Smooth muscle cell (in vitro differentiated cells): Measurements from ENCODE around the gene ANKRD39. TPM values are rescaled to one million over a fixed set of nuclear protein-coding genes. Genes with fewer than 3 reads are reported as not detected.
A peak's percentile ranks its signal among the peaks of the same experiment; 100 is the strongest.

Source experiments
- DNase-seq: peaks from one replicate; lab custom pipeline; 2025; ENCODE audit not compliant: unreplicated experiment; lab: John Stamatoyannopoulos, UW
- H2AFZ ChIP-seq: fragments of 200-600 bp; sonication (generic); 2 replicates; pipeline ENCODE4 v1.6.0; 2016; ENCODE audit warnings: antibody characterized with exemption, low read depth, mild to moderate bottlenecking
- H3F3A ChIP-seq: fragments of 200-600 bp; sonication (generic); 2 replicates; pipeline ENCODE4 v1.6.0; 2017; ENCODE audit warnings: antibody characterized with exemption, low read depth
- H3K27ac ChIP-seq: fragments of 200-600 bp; sonication (generic); 2 replicates; pipeline ENCODE4 v1.5.1; 2016; ENCODE audit warnings: low read depth, mild to moderate bottlenecking
- H3K27me3 ChIP-seq: fragments of 200-600 bp; sonication (generic); 2 replicates; pipeline ENCODE4 v1.6.1; 2016; ENCODE audit warnings: low read depth, mild to moderate bottlenecking
- H3K36me3 ChIP-seq: fragments of 200-600 bp; sonication (generic); 2 replicates; pipeline ENCODE4 v1.5.1; 2016; ENCODE audit warnings: low read depth
- H3K4me1 ChIP-seq: fragments of 200-600 bp; sonication (generic); 2 replicates; pipeline ENCODE4 v1.5.1; 2016; ENCODE audit warnings: low read depth
- H3K4me2 ChIP-seq: fragments of 200-600 bp; sonication (generic); 2 replicates; pipeline ENCODE4 v1.6.0; 2016; ENCODE audit warnings: mild to moderate bottlenecking
- H3K4me3 ChIP-seq: fragments of 200-600 bp; sonication (generic); 2 replicates; pipeline ENCODE4 v1.5.1; 2016; ENCODE audit warnings: mild to moderate bottlenecking
- H3K79me2 ChIP-seq: fragments of 200-600 bp; sonication (generic); 2 replicates; pipeline ENCODE4 v1.6.0; 2016; ENCODE audit warnings: low read depth, mild to moderate bottlenecking
- H3K9ac ChIP-seq: fragments of 200-600 bp; sonication (generic); 2 replicates; pipeline ENCODE4 v1.6.0; 2016; ENCODE audit warnings: low read depth
- H3K9me3 ChIP-seq: fragments of 200-600 bp; sonication (generic); replicated peaks from 2 replicates; pipeline ENCODE4 v1.5.1; 2016; ENCODE audit warnings: low read depth
- H4K20me1 ChIP-seq: fragments of 200-600 bp; sonication (generic); 2 replicates; pipeline ENCODE4 v1.6.0; 2016; ENCODE audit warnings: low read depth
- WGBS: methylation state at CpG from one replicate; pipeline ENCODE4 v1.1.7; 2016; ENCODE audit warnings: low lambda C conversion rate; 5-methylcytosine and 5-hydroxymethylcytosine counted together
- polyA plus RNA-seq: library from polyadenylated mRNA; unstranded; fragments of >200 nt; fragmentation: Nextera tagmentation; extraction: Ambion mirVana; gene quantifications from 2 replicates; pipeline ENCODE4 v1.2.1, GENCODE V29; 2016
- total RNA-seq: library from RNA; depleted of rRNA; stranded (reverse); fragments of >200 nt; gene quantifications from 2 replicates; pipeline ENCODE4 v1.2.3, GENCODE V29; 2014
- TF ChIP-seq, protein P1 (sequence below): fragments of 200-600 bp; sonication (generic); IDR thresholded peaks from 2 replicates; pipeline ENCODE4 v1.5.1; 2017; ENCODE audit warnings: borderline replicate concordance, mild to moderate bottlenecking, antibody characterized with exemption; ENCODE audit not compliant: insufficient read depth, poor library complexity, severe bottlenecking

Gene ANKRD39
- total and polyA plus RNA-seq, 2 experiments from 2014 or later = 7.9 to 16.5 TPM

DNA sequence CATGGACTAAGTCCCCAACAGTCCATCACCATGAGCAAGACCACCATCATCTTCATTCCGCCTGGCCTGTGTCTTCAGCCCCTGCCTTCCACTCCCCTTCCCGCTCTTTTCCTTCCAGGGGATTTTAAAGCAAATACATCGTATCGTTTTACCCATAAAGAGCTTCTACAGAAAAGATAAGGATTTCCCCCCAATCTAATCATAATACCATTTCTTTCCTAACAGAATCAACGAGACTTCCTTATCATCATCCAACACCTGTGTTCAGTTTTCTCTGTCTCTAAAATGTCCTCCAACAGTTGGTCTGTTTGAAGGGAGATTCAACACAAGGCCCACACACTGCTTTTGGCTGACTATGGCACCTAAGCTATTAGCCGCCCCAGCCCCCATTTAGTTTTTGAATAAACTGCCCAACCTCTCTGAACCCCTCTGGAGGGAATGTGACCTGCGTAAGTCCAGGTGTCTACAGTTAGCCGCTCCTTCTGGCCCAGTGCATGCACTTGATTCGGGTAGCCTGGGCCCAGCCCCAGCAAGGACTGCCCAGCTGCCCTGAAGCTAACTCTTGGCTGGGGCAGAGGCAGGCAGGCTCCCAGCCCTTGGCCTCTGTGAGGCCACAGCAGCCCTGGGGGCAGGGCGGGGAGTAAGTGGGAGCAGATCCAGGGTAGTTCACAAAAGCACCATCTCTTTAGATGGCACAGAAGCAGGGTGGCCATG, 37.4 kb upstream of the ANKRD39 start:
- Histone ChIP-seq H4K20me1 (no peaks in the 10 kb centered on the region), H3K27me3 (no peaks in the 10 kb centered on the region), H3K9me3 (no peaks in the 10 kb centered on the region), H3K79me2 (no peaks in the 10 kb centered on the region), H3F3A (peaks cover 9% of the 10 kb centered on the region), H2AFZ (no peak overlapping the region), H3K4me1 (peaks cover 28% of the 10 kb centered on the region), H3K4me3 (no peak overlapping the region), H3K36me3 (no peaks in the 10 kb centered on the region), H3K4me2 (peak overlapping the region; percentile 35), H3K27ac (no peak overlapping the region), H3K9ac (no peak overlapping the region)
- no peak for DNase-seq
- WGBS = 78% methylated on average over 10 of the region's 10 CpGs
- TF ChIP-seq, protein P1, sequence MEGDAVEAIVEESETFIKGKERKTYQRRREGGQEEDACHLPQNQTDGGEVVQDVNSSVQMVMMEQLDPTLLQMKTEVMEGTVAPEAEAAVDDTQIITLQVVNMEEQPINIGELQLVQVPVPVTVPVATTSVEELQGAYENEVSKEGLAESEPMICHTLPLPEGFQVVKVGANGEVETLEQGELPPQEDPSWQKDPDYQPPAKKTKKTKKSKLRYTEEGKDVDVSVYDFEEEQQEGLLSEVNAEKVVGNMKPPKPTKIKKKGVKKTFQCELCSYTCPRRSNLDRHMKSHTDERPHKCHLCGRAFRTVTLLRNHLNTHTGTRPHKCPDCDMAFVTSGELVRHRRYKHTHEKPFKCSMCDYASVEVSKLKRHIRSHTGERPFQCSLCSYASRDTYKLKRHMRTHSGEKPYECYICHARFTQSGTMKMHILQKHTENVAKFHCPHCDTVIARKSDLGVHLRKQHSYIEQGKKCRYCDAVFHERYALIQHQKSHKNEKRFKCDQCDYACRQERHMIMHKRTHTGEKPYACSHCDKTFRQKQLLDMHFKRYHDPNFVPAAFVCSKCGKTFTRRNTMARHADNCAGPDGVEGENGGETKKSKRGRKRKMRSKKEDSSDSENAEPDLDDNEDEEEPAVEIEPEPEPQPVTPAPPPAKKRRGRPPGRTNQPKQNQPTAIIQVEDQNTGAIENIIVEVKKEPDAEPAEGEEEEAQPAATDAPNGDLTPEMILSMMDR = no peak

DNA sequence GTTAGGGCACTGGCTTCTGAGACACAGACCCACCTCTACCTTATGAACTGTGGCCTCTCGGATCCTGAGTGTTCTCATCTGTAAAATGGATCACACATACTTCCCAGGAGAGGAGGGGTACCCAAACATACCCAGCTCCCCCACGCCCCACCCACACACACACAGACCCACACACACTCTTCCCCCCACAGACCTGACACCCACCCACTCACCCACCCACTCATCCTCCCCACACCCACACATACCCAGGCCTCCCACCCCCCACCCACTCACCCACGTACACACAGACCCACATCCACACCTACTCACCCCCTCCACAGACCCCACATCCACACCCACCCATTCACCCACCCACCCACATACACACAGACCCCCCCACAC, 36.3 kb upstream of the ANKRD39 start:
- Histone ChIP-seq H3K27me3 (no peaks in the 10 kb centered on the region), H3K4me2 (no peak overlapping the region), H3K4me3 (no peak overlapping the region), H4K20me1 (no peaks in the 10 kb centered on the region), H3K36me3 (no peaks in the 10 kb centered on the region), H3K79me2 (no peaks in the 10 kb centered on the region), H3K9me3 (no peaks in the 10 kb centered on the region), H3K4me1 (peaks cover 32% of the 10 kb centered on the region), H3K27ac (no peak overlapping the region), H2AFZ (no peak overlapping the region), H3F3A (peaks cover 15% of the 10 kb centered on the region), H3K9ac (no peak overlapping the region)
- no peak for DNase-seq
- 83% methylated on average over 1 of the region's 3 CpGs for WGBS
- TF ChIP-seq, protein P1 = no peak

DNA sequence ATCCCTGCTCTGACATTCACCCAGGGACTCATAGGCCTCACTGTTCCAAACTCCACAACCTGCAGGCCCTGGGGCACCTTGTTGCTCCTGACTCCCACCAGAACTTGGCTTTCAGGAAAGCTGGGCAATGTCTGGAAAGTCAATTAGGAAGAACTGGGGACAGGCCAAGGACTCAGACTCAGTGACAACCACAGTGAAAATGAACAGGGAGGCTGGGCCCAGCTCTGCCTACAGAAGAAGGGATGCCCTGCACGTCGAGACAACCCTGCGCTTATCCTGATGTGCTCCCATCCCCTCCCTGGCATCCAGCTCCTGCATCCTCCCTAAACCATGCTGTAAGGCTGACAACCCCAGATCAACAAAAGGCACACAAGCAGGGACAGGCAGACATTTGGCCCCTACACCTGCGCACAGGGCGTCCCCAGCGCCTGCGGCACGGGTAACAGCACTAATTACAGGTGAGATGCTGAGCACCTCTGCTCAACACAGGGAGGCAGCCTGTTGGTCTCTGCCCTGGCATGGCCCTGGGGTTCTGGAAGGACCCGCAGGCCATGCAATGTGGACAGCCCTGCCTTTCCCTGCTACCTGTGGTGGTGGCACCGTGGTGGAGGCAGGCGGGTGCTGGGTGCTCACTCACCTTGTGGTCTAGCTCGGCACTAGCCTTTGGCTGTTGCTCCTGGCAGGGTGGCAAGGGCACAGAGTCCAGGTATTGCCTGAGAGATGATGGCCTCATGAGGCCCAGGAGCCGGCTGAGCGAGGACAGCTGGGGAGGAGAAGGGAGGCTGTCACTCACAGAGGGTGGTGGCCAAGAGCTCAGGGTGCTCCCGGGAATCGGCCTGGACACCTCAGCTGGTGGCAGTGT, 35.7 kb upstream of the ANKRD39 start:
- Histone ChIP-seq H3K9ac (no peak overlapping the region), H3K36me3 (no peaks in the 10 kb centered on the region), H3K4me3 (no peak overlapping the region), H4K20me1 (no peaks in the 10 kb centered on the region), H3K79me2 (no peaks in the 10 kb centered on the region), H2AFZ (no peak overlapping the region), H3F3A (peaks cover 21% of the 10 kb centered on the region), H3K4me2 (no peak overlapping the region), H3K27ac (no peak overlapping the region), H3K4me1 (peaks cover 32% of the 10 kb centered on the region), H3K9me3 (no peaks in the 10 kb centered on the region), H3K27me3 (no peaks in the 10 kb centered on the region)
- no peak for DNase-seq
- WGBS = 97% methylated on average over 16 of the region's 16 CpGs
- TF ChIP-seq, protein P1 = no peak
